ENCODE data around the gene LMTK3. TPM values are rescaled to one million over a fixed set of nuclear protein-coding genes. Genes with fewer than 3 reads are reported as not detected.

LMTK3 gene
- total and polyA plus RNA-seq, 2 of the 4 experiments (the other 2 are of a cell fraction), result 0.18 to 0.87 TPM

GRCh38 chr19:48483301-48483700 lies 28.3 kb downstream of the LMTK3 start:
- BruUV-seq (replicated peaks), result no TSS peak
- in situ Hi-C loops (cut with MboI; ENCODE audit: low sequenced_read_pairs) (no loop called here), dilution Hi-C loops (cut with HindIII; ENCODE audit: low sequenced_read_pairs, unreplicated experiment) (no loop called here), intact Hi-C loops (cut with micrococcal nuclease) (no loop called here)
- H3K9me3 ChIP-seq (ENCODE audit: control insufficient read depth, insufficient read depth, low read length), result no peaks in the 10 kb centered on the region
- ChIA-PET POLR2A (ENCODE audit: unreplicated experiment) (interaction anchor here (0.7 kb wide), 1 partner anchor 10 kb away, joined by 4 read pairs; no protein-coding TSS in a partner anchor), CTCF (no interaction called here)
- H2AFZ ChIP-seq (replicated peaks; ENCODE audit: low read length, poor library complexity), result no peak overlapping the region
- H3K9me1 ChIP-seq (ENCODE audit: insufficient read depth, low read length), result peaks cover 20% of the 10 kb centered on the region
- H3K9ac ChIP-seq (ENCODE audit: low read depth, low read length), result no peak overlapping the region
- H4K8ac ChIP-seq (ENCODE audit: low read depth in 2 of 2, low read length in 2 of 2), result no peak overlapping the region
- WGBS, 2 experiments (ENCODE audit: extremely low coverage in 2 of 2, insufficient read length in 1 of 2), result 100% methylated on average over 1 of the region's 3 CpGs; no CpG with 5 or more reads in 1 of the 2 experiments
- no peak overlapping the region for H2BK15ac ChIP-seq (ENCODE audit: low read depth, low read length)
- H3K27me3 ChIP-seq (ENCODE audit: control insufficient read depth, insufficient read depth, low read length), result no peaks in the 10 kb centered on the region
- H3K4me1 ChIP-seq (ENCODE audit: control insufficient read depth, insufficient read depth, low read length), result peaks cover 25% of the 10 kb centered on the region
- H3K4me3 ChIP-seq (ENCODE audit: insufficient read depth, low read depth, low read length), result no peak overlapping the region
- H2AK5ac ChIP-seq (ENCODE audit: low read depth, low read length), result peak overlapping the region; percentile 25; the same call in 1 of the 2 replicates
- no peak overlapping the region for H2BK20ac ChIP-seq (ENCODE audit: low read depth, low read length)
- H2AK9ac ChIP-seq (replicated peaks; ENCODE audit: low read depth, low read length, poor library complexity), result no peak overlapping the region
- H2BK120ac ChIP-seq (ENCODE audit: low read depth, low read length), result no peak overlapping the region
- H3K56ac ChIP-seq (ENCODE audit: extremely low read depth, insufficient read depth, low read length), result no peak overlapping the region
- H3K79me1 ChIP-seq (ENCODE audit: low read depth in 1 of 2, low read length in 2 of 2), result peaks cover 0 to 7% of the 10 kb centered on the region in 2 experiments; a peak in 1 of 4 replicates
- H3K18ac ChIP-seq (ENCODE audit: low read depth, low read length), result no peak overlapping the region
- H4K20me1 ChIP-seq (ENCODE audit: insufficient read depth, low read length), result peaks cover 21% of the 10 kb centered on the region
- no peak overlapping the region; the same call in 1 of the 2 replicates for H3K4ac ChIP-seq (ENCODE audit: low read depth, low read length)
- H3K14ac ChIP-seq (replicated peaks; ENCODE audit: low read depth, low read length), result no peak overlapping the region
- no peak overlapping the region for H4K91ac ChIP-seq (ENCODE audit: insufficient read depth, low read depth, low read length)
- H4K5ac ChIP-seq (ENCODE audit: low read depth, low read length), result no peak overlapping the region
- H2BK5ac ChIP-seq (ENCODE audit: low read depth, low read length, poor library complexity, severe bottlenecking), result no peak overlapping the region
- H3K36me3 ChIP-seq (ENCODE audit: control insufficient read depth, insufficient read depth, low read length), result peaks cover 12% of the 10 kb centered on the region; the same call in 1 of the 2 replicates
- DNase-seq, result no peak
- H3K23ac ChIP-seq (ENCODE audit: low read depth, low read length), result no peak overlapping the region
- no peak overlapping the region for H3K27ac ChIP-seq (ENCODE audit: insufficient read depth, low read length)
- no peak for TF ChIP-seq MAFK (IDR thresholded peaks at IDR 0.05; ENCODE audit: low read depth, low read length)
- no peak overlapping the region for H3K4me2 ChIP-seq (ENCODE audit: low read depth, low read length)
- ATAC-seq (ENCODE audit: low read depth), result no peak

Measured in IMR-90 (cell line).